ENCODE data around the gene SHC2.

- TF ChIP-seq POLR2AphosphoS5 (IDR thresholded peaks at IDR 0.05; ENCODE audit: low read depth, low read length) = no peak
- TF ChIP-seq CTCF (IDR thresholded peaks at IDR 0.05) = no peak
- TF ChIP-seq REST (IDR thresholded peaks at IDR 0.05; ENCODE audit: low read depth, low read length) = no peak
- TF ChIP-seq FOXM1 (IDR thresholded peaks at IDR 0.05; ENCODE audit: low read depth) = no peak
- TF ChIP-seq RAD21 (IDR thresholded peaks at IDR 0.05; ENCODE audit: low read length) = no peak
- no peak for TF ChIP-seq MXI1 (IDR thresholded peaks at IDR 0.05; ENCODE audit: low read depth, low read length)
- TF ChIP-seq USF1 (IDR thresholded peaks at IDR 0.05; ENCODE audit: borderline replicate concordance, low read depth) = no peak
- TF ChIP-seq EP300 (IDR thresholded peaks at IDR 0.05; ENCODE audit: borderline replicate concordance in 1 of 2, low read depth in 1 of 2, low read length in 1 of 2) = no peak
Observed at GRCh38 chr19:478976-479375, 18.1 kb upstream of the SHC2 start.
